ENCODE data around the gene PEDS1.
"Not testable (repeated sequence)": the region's sequence is repeated elsewhere in the genome, so short reads cannot be mapped to it uniquely, and the experiment has no call there.

PEDS1 gene

GRCh38 chr20:50138479-50139393, 14.8 kb downstream of the PEDS1 start:
- DNase-seq (ENCODE audit: low read depth) = no peak

GRCh38 chr20:50138120-50138478, 15.4 kb downstream of the PEDS1 start:
- no peak for TF ChIP-seq CTCF (IDR thresholded peaks at IDR 0.05; ENCODE audit: control insufficient read depth, insufficient read depth, low read depth, low read length, missing control alignments)
- no peak overlapping the region for H3K4me3 ChIP-seq (ENCODE audit: control insufficient read depth, low read depth, low read length)
- no peak for DNase-seq (ENCODE audit: low read depth)

More at GRCh38 chr20:50138479-50139393, 14.8 kb downstream of the PEDS1 start:
- no peak overlapping the region for H3K4me3 ChIP-seq (ENCODE audit: control insufficient read depth, low read depth, low read length)
- no peak for TF ChIP-seq CTCF (IDR thresholded peaks at IDR 0.05; ENCODE audit: control insufficient read depth, insufficient read depth, low read depth, low read length, missing control alignments)

- not testable (repeated sequence) for H3K4me3 ChIP-seq (ENCODE audit: control insufficient read depth, low read depth, low read length); DNase-seq (ENCODE audit: low read depth)
Observed at GRCh38 chr20:50137702-50138101, 15.8 kb downstream of the PEDS1 start.

GRCh38 chr20:50136822-50137599, 16.5 kb downstream of the PEDS1 start:
- no peak for TF ChIP-seq CTCF (IDR thresholded peaks at IDR 0.05; ENCODE audit: control insufficient read depth, insufficient read depth, low read depth, low read length, missing control alignments)
- no peak overlapping the region for H3K4me3 ChIP-seq (ENCODE audit: control insufficient read depth, low read depth, low read length)
- DNase-seq (ENCODE audit: low read depth) = no peak

GRCh38 chr20:50135157-50135556, 18.4 kb downstream of the PEDS1 start:
- DNase-seq (ENCODE audit: low read depth); H3K4me3 ChIP-seq (ENCODE audit: control insufficient read depth, low read depth, low read length): not testable (repeated sequence)

- no peak overlapping the region for H3K4me3 ChIP-seq (ENCODE audit: control insufficient read depth, low read depth, low read length)
- DNase-seq (ENCODE audit: low read depth) = no peak
- TF ChIP-seq CTCF (IDR thresholded peaks at IDR 0.05; ENCODE audit: control insufficient read depth, insufficient read depth, low read depth, low read length, missing control alignments) = peak; percentile 11
Observed at GRCh38 chr20:50133474-50134217, 19.9 kb downstream of the PEDS1 start.

GRCh38 chr20:50133041-50133440, 20.5 kb downstream of the PEDS1 start:
- H3K4me3 ChIP-seq (ENCODE audit: control insufficient read depth, low read depth, low read length) = no peak overlapping the region
- TF ChIP-seq CTCF (IDR thresholded peaks at IDR 0.05; ENCODE audit: control insufficient read depth, insufficient read depth, low read depth, low read length, missing control alignments) = no peak
- DNase-seq (ENCODE audit: low read depth) = no peak

All from AG09309 (cell line).